ENCODE results near the gene ANO4.
A peak's percentile ranks its signal among the peaks of the same experiment; 100 is the strongest.

ANO4 gene

GRCh38 chr12:100982511-100983183 is 188.1 kb downstream of the ANO4 start:
- Histone ChIP-seq H3K23ac (ENCODE audit: low read length) (no peak overlapping the region), H4K8ac (ENCODE audit: low read depth, low read length) (no peak overlapping the region), H3K4me2 (ENCODE audit: low read length) (no peak overlapping the region), H3K4me1 (ENCODE audit: control insufficient read depth in 1 of 2, insufficient read depth in 2 of 2, low read length in 2 of 2) (peaks cover 5 to 6% of the 10 kb centered on the region in 2 experiments), H2BK120ac (ENCODE audit: insufficient read depth, low read length, poor library complexity) (no peak overlapping the region), H2BK12ac (ENCODE audit: low read length) (no peak overlapping the region), H4K91ac (ENCODE audit: low read depth, low read length) (no peak overlapping the region), H3K27ac (ENCODE audit: low read depth, low read length) (no peak overlapping the region), H3K27me3 (ENCODE audit: insufficient read depth, low read length) (no peaks in the 10 kb centered on the region), H2AFZ (ENCODE audit: insufficient read depth, low read length, poor library complexity) (no peak overlapping the region), H3K9me3 (ENCODE audit: insufficient read depth, low read depth, low read length) (no peaks in the 10 kb centered on the region), H3K36me3 (ENCODE audit: control insufficient read depth in 1 of 2, insufficient read depth in 2 of 2, low read length in 2 of 2) (no peaks in the 10 kb centered on the region), H4K12ac (ENCODE audit: low read depth, low read length) (no peak overlapping the region), H3K9ac (ENCODE audit: low read length) (no peak overlapping the region), H3K14ac (ENCODE audit: low read length) (no peak overlapping the region), H3K4ac (ENCODE audit: low read depth, low read length) (no peak overlapping the region), H2BK5ac (ENCODE audit: low read depth, low read length, poor library complexity) (no peak overlapping the region), H3K4me3 (ENCODE audit: low read depth, low read length) (no peak overlapping the region), H3K79me2 (ENCODE audit: control insufficient read depth, insufficient read depth, low read length, poor library complexity) (no peaks in the 10 kb centered on the region), H3K79me1 (ENCODE audit: low read length) (peaks cover 3% of the 10 kb centered on the region), H3K18ac (ENCODE audit: low read length) (no peak overlapping the region), H2AK5ac (ENCODE audit: low read length) (no peak overlapping the region)
- DNase-seq = no peak
- WGBS (ENCODE audit: extremely low coverage, insufficient coverage, insufficient read length) = no CpG with 5 or more reads among the region's 2 CpGs

- H2BK5ac ChIP-seq (ENCODE audit: low read depth, low read length, poor library complexity) = no peak overlapping the region
- no peak overlapping the region for H2AK5ac ChIP-seq (ENCODE audit: low read length)
- H3K27ac ChIP-seq (ENCODE audit: low read depth, low read length) = no peak overlapping the region
- DNase-seq = no peak
- no peak overlapping the region for H3K4ac ChIP-seq (ENCODE audit: low read depth, low read length)
- no peak overlapping the region for H2BK12ac ChIP-seq (ENCODE audit: low read length)
- H3K18ac ChIP-seq (ENCODE audit: low read length) = no peak overlapping the region
- no peak overlapping the region for H4K8ac ChIP-seq (ENCODE audit: low read depth, low read length)
- H3K23ac ChIP-seq (ENCODE audit: low read length) = no peak overlapping the region
- no peak overlapping the region for H4K91ac ChIP-seq (ENCODE audit: low read depth, low read length)
- H2AFZ ChIP-seq (ENCODE audit: insufficient read depth, low read length, poor library complexity) = no peak overlapping the region
- WGBS (ENCODE audit: extremely low coverage, insufficient coverage, insufficient read length) = no CpG with 5 or more reads among the region's 1 CpG
- H3K9ac ChIP-seq (ENCODE audit: low read length) = no peak overlapping the region
- H3K4me1 ChIP-seq (ENCODE audit: control insufficient read depth in 1 of 2, insufficient read depth in 2 of 2, low read length in 2 of 2) = peaks cover 8 to 13% of the 10 kb centered on the region in 2 experiments
- H3K27me3 ChIP-seq (ENCODE audit: insufficient read depth, low read length) = no peaks in the 10 kb centered on the region
- no peaks in the 10 kb centered on the region for H3K9me3 ChIP-seq (ENCODE audit: insufficient read depth, low read depth, low read length)
- no peak overlapping the region for H3K4me2 ChIP-seq (ENCODE audit: low read length)
- no peaks in the 10 kb centered on the region for H3K79me2 ChIP-seq (ENCODE audit: control insufficient read depth, insufficient read depth, low read length, poor library complexity)
- peaks cover 3% of the 10 kb centered on the region for H3K79me1 ChIP-seq (ENCODE audit: low read length)
- no peak overlapping the region for H2BK120ac ChIP-seq (ENCODE audit: insufficient read depth, low read length, poor library complexity)
- no peak overlapping the region for H4K12ac ChIP-seq (ENCODE audit: low read depth, low read length)
- H3K36me3 ChIP-seq (ENCODE audit: control insufficient read depth in 1 of 2, insufficient read depth in 2 of 2, low read length in 2 of 2) = no peaks in the 10 kb centered on the region
- no peak overlapping the region for H3K14ac ChIP-seq (ENCODE audit: low read length)
- H3K4me3 ChIP-seq (ENCODE audit: low read depth, low read length) = no peak overlapping the region
Measured at GRCh38 chr12:100984796-100985195, 190.2 kb downstream of the ANO4 start.

- WGBS (ENCODE audit: extremely low coverage, insufficient coverage, insufficient read length) = no CpG with 5 or more reads among the region's 8 CpGs
- Histone ChIP-seq H3K36me3 (ENCODE audit: control insufficient read depth in 1 of 2, insufficient read depth in 2 of 2, low read length in 2 of 2) (no peaks in the 10 kb centered on the region), H3K4me1 (ENCODE audit: control insufficient read depth in 1 of 2, insufficient read depth in 2 of 2, low read length in 2 of 2) (peaks cover 8 to 13% of the 10 kb centered on the region in 2 experiments), H3K27me3 (ENCODE audit: insufficient read depth, low read length) (no peaks in the 10 kb centered on the region), H3K18ac (ENCODE audit: low read length) (no peak overlapping the region), H2BK12ac (ENCODE audit: low read length) (peak overlapping the region; percentile 14), H2BK5ac (ENCODE audit: low read depth, low read length, poor library complexity) (no peak overlapping the region), H3K4me3 (ENCODE audit: low read depth, low read length) (no peak overlapping the region), H3K79me1 (ENCODE audit: low read length) (peaks cover 3% of the 10 kb centered on the region), H3K4ac (ENCODE audit: low read depth, low read length) (no peak overlapping the region), H3K4me2 (ENCODE audit: low read length) (no peak overlapping the region), H4K12ac (ENCODE audit: low read depth, low read length) (no peak overlapping the region), H4K91ac (ENCODE audit: low read depth, low read length) (peak overlapping the region; percentile 33), H3K9me3 (ENCODE audit: insufficient read depth, low read depth, low read length) (no peaks in the 10 kb centered on the region), H3K27ac (ENCODE audit: low read depth, low read length) (peak overlapping the region; percentile 65), H2AFZ (ENCODE audit: insufficient read depth, low read length, poor library complexity) (no peak overlapping the region), H3K23ac (ENCODE audit: low read length) (no peak overlapping the region), H4K8ac (ENCODE audit: low read depth, low read length) (no peak overlapping the region), H2AK5ac (ENCODE audit: low read length) (no peak overlapping the region), H3K9ac (ENCODE audit: low read length) (no peak overlapping the region), H3K79me2 (ENCODE audit: control insufficient read depth, insufficient read depth, low read length, poor library complexity) (no peaks in the 10 kb centered on the region), H2BK120ac (ENCODE audit: insufficient read depth, low read length, poor library complexity) (peak overlapping the region; percentile 10), H3K14ac (ENCODE audit: low read length) (peak overlapping the region; percentile 11)
- no peak for DNase-seq
Measured at GRCh38 chr12:100986595-100987547, 192.3 kb downstream of the ANO4 start.

DNA sequence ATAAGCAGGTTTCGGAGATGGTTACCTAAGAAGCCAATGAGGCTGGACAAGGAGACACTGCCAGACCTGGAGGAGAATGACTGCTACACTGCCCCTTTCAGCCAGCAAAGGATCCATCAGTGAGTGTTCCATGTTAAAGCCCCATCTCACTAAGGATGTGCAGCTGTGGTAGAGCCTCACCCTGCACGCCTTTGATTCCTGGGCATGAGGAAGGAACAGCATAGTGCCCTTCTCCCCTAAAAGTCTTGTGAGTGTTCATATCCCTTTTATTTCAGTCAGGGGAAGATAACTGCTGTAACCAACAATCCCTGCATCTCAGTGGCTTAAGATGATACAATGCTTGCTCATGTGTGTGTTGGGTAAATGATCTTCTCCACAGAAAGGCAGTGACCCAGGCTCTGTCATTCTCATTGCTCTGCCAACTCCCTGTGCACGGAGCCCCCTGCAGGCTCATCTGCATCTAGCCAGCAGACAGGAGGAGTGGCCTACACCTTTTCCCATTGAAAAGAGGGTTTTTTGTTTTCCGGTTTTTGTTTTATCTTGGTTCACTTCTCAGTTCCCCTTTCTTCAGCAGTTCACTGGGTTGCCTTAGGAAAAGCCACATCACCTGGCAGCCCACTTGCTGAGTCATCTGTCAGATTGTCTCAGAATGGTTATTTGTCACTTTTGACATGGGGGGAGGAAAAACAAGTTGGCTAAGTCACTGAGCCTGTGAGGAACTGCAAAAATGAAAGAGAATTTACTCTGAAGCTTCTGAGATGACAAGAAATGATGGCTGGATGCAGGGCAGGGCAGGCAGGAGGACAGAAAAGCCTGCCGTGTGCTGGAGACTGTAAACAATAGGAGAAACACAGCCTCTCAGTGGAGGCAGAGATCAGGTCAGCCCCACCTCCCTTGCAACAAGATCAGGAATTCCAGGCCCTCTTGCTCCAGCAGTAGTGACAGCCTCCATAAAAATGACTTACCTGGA is 193.3 kb downstream of the ANO4 start:
- Histone ChIP-seq H4K8ac (ENCODE audit: low read depth, low read length) (no peak overlapping the region), H3K9ac (ENCODE audit: low read length) (no peak overlapping the region), H2AFZ (ENCODE audit: insufficient read depth, low read length, poor library complexity) (no peak overlapping the region), H2BK120ac (ENCODE audit: insufficient read depth, low read length, poor library complexity) (peak overlapping the region; percentile 10), H3K27me3 (ENCODE audit: insufficient read depth, low read length) (no peaks in the 10 kb centered on the region), H3K79me2 (ENCODE audit: control insufficient read depth, insufficient read depth, low read length, poor library complexity) (no peaks in the 10 kb centered on the region), H4K12ac (ENCODE audit: low read depth, low read length) (no peak overlapping the region), H2BK12ac (ENCODE audit: low read length) (peak overlapping the region; percentile 14), H4K91ac (ENCODE audit: low read depth, low read length) (peak overlapping the region; percentile 33), H3K9me3 (ENCODE audit: insufficient read depth, low read depth, low read length) (no peaks in the 10 kb centered on the region), H3K27ac (ENCODE audit: low read depth, low read length) (peak overlapping the region; percentile 65), H3K36me3 (ENCODE audit: control insufficient read depth in 1 of 2, insufficient read depth in 2 of 2, low read length in 2 of 2) (no peaks in the 10 kb centered on the region), H3K23ac (ENCODE audit: low read length) (no peak overlapping the region), H3K4me1 (ENCODE audit: control insufficient read depth in 1 of 2, insufficient read depth in 2 of 2, low read length in 2 of 2) (peaks cover 8 to 13% of the 10 kb centered on the region in 2 experiments), H3K14ac (ENCODE audit: low read length) (peak overlapping the region; percentile 11), H3K18ac (ENCODE audit: low read length) (peak overlapping the region; percentile 55), H3K4ac (ENCODE audit: low read depth, low read length) (no peak overlapping the region), H3K4me3 (ENCODE audit: low read depth, low read length) (peak overlapping the region; percentile 8), H2AK5ac (ENCODE audit: low read length) (no peak overlapping the region), H3K79me1 (ENCODE audit: low read length) (peaks cover 3% of the 10 kb centered on the region), H2BK5ac (ENCODE audit: low read depth, low read length, poor library complexity) (peak overlapping the region; percentile 8), H3K4me2 (ENCODE audit: low read length) (no peak overlapping the region)
- DNase-seq = peak; percentile 37
- no CpG with 5 or more reads among the region's 5 CpGs for WGBS (ENCODE audit: extremely low coverage, insufficient coverage, insufficient read length)

All from trophoblast cell (in vitro differentiated cells and primary cell).